GM19035 (cell line): ENCODE results near the gene TMED10.

Source experiments
- ATAC-seq: cut with Tn5 transposase; IDR thresholded peaks from one replicate; pipeline ENCODE4 v1.9.1; 2021; ENCODE audit not compliant: unreplicated experiment

The TMED10 gene

DNA sequence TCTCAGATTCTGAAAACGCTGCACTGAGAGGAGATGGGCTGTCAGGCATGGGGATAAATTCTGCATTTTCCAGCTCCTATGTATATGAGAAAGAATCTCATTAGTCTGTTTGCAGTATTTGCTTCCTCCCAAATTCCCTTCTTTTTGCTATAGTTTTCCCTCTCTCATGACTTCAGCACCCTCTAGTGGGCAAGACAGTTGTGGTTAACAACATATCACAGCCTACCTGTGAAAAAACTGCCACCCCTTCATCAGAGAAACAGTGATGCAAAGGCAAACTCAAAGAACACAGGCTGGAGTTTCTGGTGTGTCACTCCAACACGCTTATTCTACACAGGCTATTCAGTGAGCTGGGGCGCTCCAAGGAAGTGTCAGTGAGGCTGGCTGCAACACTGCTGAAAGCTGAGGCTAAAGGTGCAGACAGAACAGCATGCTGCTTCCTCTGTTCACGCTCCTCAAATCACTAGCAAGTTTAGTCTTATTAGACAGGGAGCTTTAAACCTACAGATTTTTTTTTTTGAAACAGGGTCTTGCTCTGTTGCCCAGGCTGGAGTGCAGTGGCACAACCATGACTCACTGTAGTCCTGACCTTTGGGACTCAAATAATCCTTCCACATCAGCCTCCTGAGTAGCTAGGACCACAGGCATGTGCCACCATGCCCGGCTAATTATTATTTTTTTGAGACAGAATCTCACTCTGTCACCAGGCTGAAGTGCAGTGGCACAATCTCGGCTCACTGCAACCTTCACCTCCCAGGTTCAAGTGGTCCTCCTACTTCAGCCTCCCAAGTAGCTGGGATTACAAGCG is 87.6 kb downstream of the TMED10 start:
- ATAC-seq: no peak

DNA sequence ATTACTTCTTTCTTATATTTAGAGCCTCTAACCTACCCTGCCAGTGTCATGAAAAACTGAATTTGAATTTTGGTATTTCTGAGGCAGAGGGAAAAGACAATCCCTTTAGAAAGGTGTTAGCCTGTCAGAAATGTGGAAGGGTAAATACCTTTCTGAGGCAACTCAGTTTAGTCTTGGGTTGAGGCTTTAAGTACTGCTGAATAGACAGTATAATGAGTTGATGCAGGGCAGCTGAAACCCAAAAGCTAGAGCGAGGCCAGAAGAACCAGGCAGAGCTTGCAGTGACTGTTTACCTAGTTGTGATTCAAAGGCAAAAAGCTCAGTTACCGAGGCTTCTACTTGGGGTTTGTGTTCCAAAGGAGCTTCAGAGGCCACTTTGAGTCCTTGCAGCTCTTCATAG is 88.3 kb downstream of the TMED10 start:
- ATAC-seq: no peak

DNA sequence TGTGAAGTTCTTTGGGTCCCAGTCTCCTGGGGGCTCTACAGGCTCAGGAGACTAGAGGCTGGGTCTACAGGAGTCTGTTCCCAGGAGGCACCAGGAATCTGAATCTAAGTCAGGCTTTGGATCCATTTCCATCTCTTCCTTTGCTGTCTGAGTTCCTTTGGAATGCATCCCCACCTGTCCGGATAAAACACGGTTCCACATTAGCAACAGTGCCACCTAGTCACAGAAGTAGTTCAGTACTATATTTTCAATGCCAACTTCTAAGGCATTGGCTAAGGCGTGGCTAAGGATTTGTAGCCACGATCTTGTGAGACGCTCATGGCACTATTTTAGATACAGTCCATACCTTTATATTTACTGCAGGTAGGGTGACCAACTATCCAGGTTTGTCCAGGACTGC is 91.9 kb downstream of the TMED10 start:
- ATAC-seq: no peak

DNA sequence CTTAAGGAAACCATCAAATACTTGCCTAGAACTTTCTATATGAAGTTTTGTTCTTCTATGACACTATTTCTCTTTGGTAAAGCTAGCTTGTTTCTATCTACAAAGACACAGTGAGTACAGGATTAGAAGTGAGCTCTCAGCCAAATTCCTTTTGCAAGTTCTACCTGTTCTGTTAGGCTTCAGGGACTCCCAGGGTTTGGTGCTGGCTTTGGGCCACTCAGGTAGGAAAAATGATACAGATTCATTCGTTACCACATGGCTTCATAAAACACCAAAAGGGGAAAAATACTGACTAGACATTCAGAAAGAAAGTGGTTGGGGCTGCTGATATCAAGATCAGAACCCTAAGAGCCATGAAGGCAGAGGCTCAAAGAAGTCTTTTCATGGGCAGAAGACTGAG is 93.1 kb downstream of the TMED10 start:
- ATAC-seq: no peak

DNA sequence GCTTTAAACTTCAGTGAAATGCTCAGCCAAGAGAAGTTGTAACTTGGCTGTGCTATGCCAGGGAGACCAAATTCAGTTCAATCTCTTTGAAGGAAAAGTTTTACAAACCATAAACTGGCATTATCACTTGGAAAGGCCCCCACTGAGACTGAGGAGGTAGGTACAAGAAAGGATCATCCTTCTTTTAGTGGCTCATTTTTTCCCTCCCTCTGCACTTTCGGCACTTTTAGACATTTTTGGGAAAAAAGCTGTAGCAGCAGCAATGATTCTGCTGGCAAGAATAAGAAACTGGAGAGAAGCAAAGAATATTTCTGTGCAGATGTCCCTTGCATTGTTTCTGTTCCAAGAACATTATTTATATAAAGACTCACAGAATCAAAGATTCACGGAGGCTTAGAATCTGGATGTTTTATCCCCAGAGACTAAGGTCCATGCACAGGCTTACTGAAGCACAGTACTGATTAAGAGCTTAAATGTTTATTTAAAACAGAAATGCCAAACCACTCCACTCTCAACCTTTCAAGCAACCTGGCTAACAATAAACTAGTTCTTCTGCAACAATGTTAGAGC is 94.7 kb downstream of the TMED10 start:
- ATAC-seq: no peak
